SK-N-SH (cell line): ENCODE data around the gene DYRK3. TPM values are rescaled to one million over a fixed set of nuclear protein-coding genes. Genes with fewer than 3 reads are reported as not detected.

Source experiments
- CTCF ChIA-PET: fragments of 300-600, 350-600 bp; formaldehyde crosslinking; extraction: SDS; loops from one replicate; lab custom pipeline; 2021; lab: Yijun Ruan, JAX
- POLR2A ChIA-PET: fragments of 350-600 bp; sonication (Branson Sonifier 250); formaldehyde crosslinking; extraction: SDS; loops from one replicate; lab custom pipeline; 2020; ENCODE audit warnings: antibody characterized with exemption, inconsistent platforms; lab: Yijun Ruan, JAX
- DNase-seq: peaks from one replicate; pipeline ENCODE4 v3.0.0; 2012
- H2AFZ ChIP-seq: fragments of 200-600 bp; sonication (generic); 2 replicates; pipeline ENCODE4 v1.8.1; 2016; ENCODE audit warnings: antibody characterized with exemption, mild to moderate bottlenecking, low read depth
- H3F3A ChIP-seq: fragments of 200-600 bp; sonication (generic); replicated peaks from 2 replicates; pipeline ENCODE3; 2016; ENCODE audit warnings: antibody characterized with exemption, mild to moderate bottlenecking; ENCODE audit not compliant: insufficient read depth
- H3K27ac ChIP-seq, 2 experiments: fragments of 200-500 bp in 1 of 2; fragments of 200-600 bp in 1 of 2; sonication (Bioruptor generic) in 1 of 2; sonication (generic), shearing (Covaris generic) in 1 of 2; 2 replicates each; pipeline versions ENCODE4 v1.5.1 to v1.6.1; 2014 to 2016; ENCODE audit warnings: low read depth in 2 of 2, inconsistent platforms in 1 of 2, low read length in 1 of 2, mild to moderate bottlenecking in 1 of 2, mixed read lengths in 1 of 2
- H3K27me3 ChIP-seq: fragments of 200-600 bp; sonication (generic), shearing (Covaris generic); 2 replicates; pipeline ENCODE4 v1.6.1; 2016; ENCODE audit warnings: mixed run types; ENCODE audit not compliant: insufficient read depth
- H3K36me3 ChIP-seq, 2 experiments: fragments of 200-500 bp in 1 of 2; fragments of 200-600 bp in 1 of 2; sonication (Bioruptor generic) in 1 of 2; sonication (generic) in 1 of 2; replicated peaks in 1 of 2; 2 replicates each; pipeline versions ENCODE3 to v1.5.1; 2014 to 2016; ENCODE audit warnings: low read length in 1 of 2, mild to moderate bottlenecking in 1 of 2; ENCODE audit not compliant: insufficient read depth in 2 of 2, control insufficient read depth in 1 of 2
- H3K4me1 ChIP-seq, 2 experiments: fragments of 200-500 bp in 1 of 2; fragments of 200-600 bp in 1 of 2; sonication (Bioruptor generic) in 1 of 2; sonication (generic), shearing (Covaris generic) in 1 of 2; 2 replicates each; pipeline versions ENCODE4 v1.5.1 to v1.6.1; 2014 to 2016; ENCODE audit warnings: low read depth in 1 of 2, low read length in 1 of 2, mixed run types in 1 of 2; ENCODE audit not compliant: insufficient read depth in 2 of 2, control insufficient read depth in 1 of 2
- H3K4me2 ChIP-seq: fragments of 200-600 bp; sonication (generic), shearing (Covaris generic); 2 replicates; pipeline ENCODE4 v1.6.1; 2017; ENCODE audit warnings: mixed run types
- H3K4me3 ChIP-seq, 2 experiments: fragments of 200-500 bp in 1 of 2; fragments of 200-600 bp in 1 of 2; sonication (Bioruptor generic) in 1 of 2; sonication (generic), shearing (Covaris generic) in 1 of 2; 2 replicates each; pipeline versions ENCODE4 v1.5.1 to v1.8.1; 2014 to 2016; ENCODE audit warnings: low read depth in 2 of 2, inconsistent platforms in 1 of 2, low read length in 1 of 2, mild to moderate bottlenecking in 1 of 2, mixed read lengths in 1 of 2, moderate library complexity in 1 of 2
- H3K79me2 ChIP-seq: fragments of 200-600 bp; sonication (generic); 2 replicates; pipeline ENCODE4 v1.8.1; 2017; ENCODE audit warnings: mild to moderate bottlenecking; ENCODE audit not compliant: insufficient read depth
- H3K9ac ChIP-seq: fragments of 200-600 bp; sonication (generic); 2 replicates; pipeline ENCODE4 v1.6.1; 2017; ENCODE audit warnings: mixed run types
- H3K9me2 ChIP-seq: fragments of 200-600 bp; sonication (generic); 2 replicates; pipeline ENCODE4 v1.6.1; 2017; ENCODE audit warnings: mixed run types
- H3K9me3 ChIP-seq: fragments of 200-600 bp; sonication (generic); 2 replicates; pipeline ENCODE4 v1.6.1; 2017; ENCODE audit warnings: mixed run types, mild to moderate bottlenecking, moderate library complexity
- H4K20me1 ChIP-seq: fragments of 200-600 bp; sonication (generic); 2 replicates; pipeline ENCODE4 v1.6.1; 2017; ENCODE audit warnings: mild to moderate bottlenecking, mixed run types; ENCODE audit not compliant: insufficient read depth
- CHD2 ChIP-seq: fragments of 150-350 bp; IDR thresholded peaks from 2 replicates; pipeline ENCODE4 v1.6.1; 2018; ENCODE audit warnings: low read length; ENCODE audit not compliant: partially characterized antibody
- ELF1 ChIP-seq: IDR thresholded peaks from 2 replicates; pipeline ENCODE4 v1.4.0; 2012
- FOXJ3 ChIP-seq: sonication (generic); formaldehyde crosslinking; IDR thresholded peaks from 2 replicates; pipeline ENCODE4 v1.5.1; 2020; ENCODE audit warnings: mild to moderate bottlenecking, missing genetic modification reagents
- GATA2 ChIP-seq: sonication (generic); formaldehyde crosslinking; IDR thresholded peaks from 2 replicates; pipeline ENCODE4 v1.5.0; 2020; ENCODE audit warnings: mild to moderate bottlenecking, missing genetic modification reagents
- MEF2A ChIP-seq: IDR thresholded peaks from 2 replicates; pipeline ENCODE4 v1.4.0; 2012; ENCODE audit warnings: low read depth, borderline replicate concordance
- NRF1 ChIP-seq: IDR thresholded peaks from 2 replicates; pipeline ENCODE4 v1.6.1; 2012; ENCODE audit warnings: low read depth, mild to moderate bottlenecking, low read length
- RCOR1 ChIP-seq: fragments of 150-350 bp; IDR thresholded peaks from 2 replicates; pipeline ENCODE4 v1.6.1; 2017; ENCODE audit warnings: antibody characterized with exemption, low read length
- REST ChIP-seq: IDR thresholded peaks from 2 replicates; pipeline ENCODE4 v1.6.1; 2012; ENCODE audit warnings: mild to moderate bottlenecking, low read depth, low read length, moderate library complexity
- RFX5 ChIP-seq: IDR thresholded peaks from 2 replicates; pipeline ENCODE4 v1.6.1; 2012; ENCODE audit warnings: mild to moderate bottlenecking, improper control_type of control experiment, low read length
- SIN3A ChIP-seq: IDR thresholded peaks from 2 replicates; pipeline ENCODE4 v1.6.1; 2012; ENCODE audit warnings: low read depth, mild to moderate bottlenecking, low read length, moderate library complexity, borderline replicate concordance
- SMC3 ChIP-seq: IDR thresholded peaks from 2 replicates; pipeline ENCODE4 v1.6.1; 2012; ENCODE audit warnings: low read depth, low read length, improper control_type of control experiment
- TAF1 ChIP-seq: IDR thresholded peaks from 2 replicates; pipeline ENCODE4 v1.6.1; 2012; ENCODE audit warnings: low read depth, mild to moderate bottlenecking, low read length, moderate library complexity, borderline replicate concordance
- TEAD4 ChIP-seq: IDR thresholded peaks from 2 replicates; pipeline ENCODE4 v1.4.0; 2012; ENCODE audit warnings: mild to moderate bottlenecking, borderline replicate concordance; ENCODE audit not compliant: insufficient read depth
- WGBS: methylation state at CpG from one replicate; pipeline ENCODE4 v1.1.6; 2017; ENCODE audit warnings: low lambda C conversion rate; 5-methylcytosine and 5-hydroxymethylcytosine counted together
- polyA plus RNA-seq, 3 experiments: library from polyadenylated mRNA; depleted of rRNA; stranded (reverse); fragments of >200 nt; gene quantifications; 2 replicates each; pipeline ENCODE4 v1.2.3, GENCODE V29; 2012

The DYRK3 gene
- polyA plus RNA-seq, 1 of the 3 experiments (the other 2 are of a cell fraction) = 3.6 TPM

GRCh38 chr1:206649261-206649921, 14.1 kb downstream of the DYRK3 start:
- Histone ChIP-seq H3K4me2 (no peak overlapping the region), H3K9me3 (no peaks in the 10 kb centered on the region), H3K9me2 (no peaks in the 10 kb centered on the region), H3K27me3 (no peaks in the 10 kb centered on the region), H3K9ac (no peak overlapping the region), H3F3A (no peaks in the 10 kb centered on the region), H3K79me2 (peaks cover 11% of the 10 kb centered on the region), H3K36me3 (peaks cover 27 to 38% of the 10 kb centered on the region in 2 experiments), H2AFZ (no peak overlapping the region), H4K20me1 (no peaks in the 10 kb centered on the region), H3K4me3 (no peak overlapping the region), H3K4me1 (no peaks in the 10 kb centered on the region), H3K27ac (no peak overlapping the region)
- ChIA-PET CTCF (interaction anchor here (0.8 to 5.1 kb wide), 8 partner anchors 10 to 159 kb away, joined by 4 to 41 read pairs (median 6); partner anchors contain the start of genes DYRK3 and EIF2D), POLR2A (interaction anchor here (1.0 kb wide), 1 partner anchor 14 kb away, joined by 3 read pairs; the partner anchor contains the start of gene DYRK3)
- WGBS = 95% methylated on average over 5 of the region's 5 CpGs
- no peak for DNase-seq
- TF ChIP-seq FOXJ3 (CRISPR knock-in tag) = no peak
- no peak for TF ChIP-seq TEAD4
- TF ChIP-seq RFX5 = no peak
- no peak for TF ChIP-seq CHD2
- TF ChIP-seq SMC3 = no peak

- no peaks in the 10 kb centered on the region for H3K9me3 ChIP-seq
- no peaks in the 10 kb centered on the region for H3K9me2 ChIP-seq
- no peak overlapping the region for H3K9ac ChIP-seq
- no peak overlapping the region for H2AFZ ChIP-seq
- H3F3A ChIP-seq = peaks cover 6% of the 10 kb centered on the region
- no peak overlapping the region for H3K4me3 ChIP-seq
- no peak overlapping the region for H3K4me2 ChIP-seq
- 88% methylated on average over 3 of the region's 3 CpGs for WGBS
- H3K36me3 ChIP-seq = peaks cover 27 to 38% of the 10 kb centered on the region in 2 experiments
- H4K20me1 ChIP-seq = no peaks in the 10 kb centered on the region
- CTCF ChIA-PET = interaction anchor here (1.1 to 5.6 kb wide), 3 partner anchors 13 to 23 kb away, joined by 3 to 46 read pairs (median 22); partner anchors contain the start of gene DYRK3
- H3K4me1 ChIP-seq = peaks cover 0 to 11% of the 10 kb centered on the region in 2 experiments; a peak in 1 of 4 replicates
- TF ChIP-seq TAF1 = no peak
- no peak for TF ChIP-seq RCOR1
- no peak for TF ChIP-seq NRF1
- no peak for TF ChIP-seq ELF1
- TF ChIP-seq SIN3A = no peak
- TF ChIP-seq GATA2 (CRISPR knock-in tag) = no peak
- no peak for TF ChIP-seq MEF2A
- TF ChIP-seq REST = no peak
- no peak for TF ChIP-seq RFX5
- TF ChIP-seq, all 33 proteins: peak for 0
- H3K79me2 ChIP-seq = no peaks in the 10 kb centered on the region; the same call in none of the 2 replicates
- H3K27me3 ChIP-seq = no peaks in the 10 kb centered on the region
- H3K27ac ChIP-seq = no peak overlapping the region
- DNase-seq = no peak
- POLR2A ChIA-PET = no interaction called here
Observed at GRCh38 chr1:206651014-206651413, 15.7 kb downstream of the DYRK3 start.
